ENCODE data around the gene ADGRF3. TPM values are rescaled to one million over a fixed set of nuclear protein-coding genes. Genes with fewer than 3 reads are reported as not detected.

The ADGRF3 gene
- total RNA-seq, 1 experiment from 2014 or later: not detected

- TF ChIP-seq SIN3A (IDR thresholded peaks at IDR 0.05; ENCODE audit: borderline replicate concordance, insufficient read depth, low read depth, low read length) (no peak), TCF7L2 (IDR thresholded peaks at IDR 0.05; ENCODE audit: low read depth, low read length) (no peak), CTCF (IDR thresholded peaks at IDR 0.05) (no peak), REST (IDR thresholded peaks at IDR 0.05; ENCODE audit: insufficient read depth in 1 of 2, low read depth in 2 of 2, low read length in 1 of 2) (no peak), POLR2AphosphoS5 (IDR thresholded peaks at IDR 0.05; ENCODE audit: low read depth, low read length) (no peak)
- in situ Hi-C loops (cut with HindIII; ENCODE audit: low pct_unique_long_range_greater_than_20kb, low sequenced_read_pairs) (no loop called here), intact Hi-C loops (cut with micrococcal nuclease; ENCODE audit: unreplicated experiment) (no loop called here)
- H3K27ac ChIP-seq (ENCODE audit: low read length): no peak overlapping the region
- H3K4me1 ChIP-seq (ENCODE audit: control insufficient read depth, insufficient read depth, low read length): peaks cover 5% of the 10 kb centered on the region
- no peak for ATAC-seq
- ChIA-PET CTCF (interaction anchor here (0.7 kb wide), 1 partner anchor 14 kb away, joined by 3 read pairs; no protein-coding TSS in a partner anchor), POLR2A (no interaction called here)
- BruUV-seq (replicated peaks): no TSS peak
- no peak overlapping the region for H3K4me3 ChIP-seq (ENCODE audit: low read depth in 2 of 2, low read length in 2 of 2)
- no peaks in the 10 kb centered on the region for H3K9me3 ChIP-seq (ENCODE audit: control insufficient read depth, insufficient read depth, low read depth, low read length)
- no peaks in the 10 kb centered on the region for H3K27me3 ChIP-seq (ENCODE audit: control insufficient read depth, insufficient read depth, low read length)
- no peaks in the 10 kb centered on the region for H3K36me3 ChIP-seq (ENCODE audit: control insufficient read depth, insufficient read depth, low read length)
- no peak for DNase-seq (ENCODE audit: low read depth, low spot score)
These were observed 43.7 kb downstream of the ADGRF3 start for GRCh38 chr2:26302846-26303245.

GRCh38 chr2:26300234-26300925 is 46.2 kb downstream of the ADGRF3 start:
- H3K27me3 ChIP-seq (ENCODE audit: control insufficient read depth, insufficient read depth, low read length): no peaks in the 10 kb centered on the region
- H3K4me3 ChIP-seq (ENCODE audit: low read depth in 2 of 2, low read length in 2 of 2): no peak overlapping the region
- in situ Hi-C loops (cut with HindIII; ENCODE audit: low pct_unique_long_range_greater_than_20kb, low sequenced_read_pairs): no loop called here

More at GRCh38 chr2:26300234-26300925, 46.2 kb downstream of the ADGRF3 start:
- intact Hi-C loops (cut with micrococcal nuclease; ENCODE audit: unreplicated experiment): no loop called here
- DNase-seq (ENCODE audit: low read depth, low spot score) (no peak), ATAC-seq (no peak)
- H3K4me1 ChIP-seq (ENCODE audit: control insufficient read depth, insufficient read depth, low read length): peaks cover 5% of the 10 kb centered on the region
- BruUV-seq (replicated peaks): no TSS peak
- POLR2A ChIA-PET: no interaction called here
- no peaks in the 10 kb centered on the region for H3K9me3 ChIP-seq (ENCODE audit: control insufficient read depth, insufficient read depth, low read depth, low read length)
- H3K27ac ChIP-seq (ENCODE audit: low read length): peak overlapping the region; percentile 77; the same call in 1 of the 2 replicates
- TF ChIP-seq POLR2AphosphoS5 (IDR thresholded peaks at IDR 0.05; ENCODE audit: low read depth, low read length) (no peak), REST (IDR thresholded peaks at IDR 0.05; ENCODE audit: insufficient read depth in 1 of 2, low read depth in 2 of 2, low read length in 1 of 2) (no peak), SIN3A (IDR thresholded peaks at IDR 0.05; ENCODE audit: borderline replicate concordance, insufficient read depth, low read depth, low read length) (no peak), CTCF (IDR thresholded peaks at IDR 0.05) (no peak), TCF7L2 (IDR thresholded peaks at IDR 0.05; ENCODE audit: low read depth, low read length) (no peak)
- CTCF ChIA-PET: no interaction called here
- H3K36me3 ChIP-seq (ENCODE audit: control insufficient read depth, insufficient read depth, low read length): no peaks in the 10 kb centered on the region
